IPS DF 4.7 (cell line): ENCODE data around the gene JAML.
"Not testable (repeated sequence)": the region's sequence is repeated elsewhere in the genome, so short reads cannot be mapped to it uniquely, and the experiment has no call there.

Experiments used
- DNase-seq: peaks from one replicate; pipeline ENCODE4 v3.0.0-alpha.2; 2013; ENCODE audit warnings: low spot score; ENCODE audit errors: extremely low read depth

JAML gene

GRCh38 chr11:118194835-118195627 lies 29.8 kb downstream of the JAML start:
- DNase-seq: no peak

GRCh38 chr11:118193910-118194566 lies 30.8 kb downstream of the JAML start:
- DNase-seq: no peak

- DNase-seq: not testable (repeated sequence)
These were observed 32.0 kb downstream of the JAML start for GRCh38 chr11:118192817-118193216.

- not testable (repeated sequence) for DNase-seq
These were observed 33.8 kb downstream of the JAML start for GRCh38 chr11:118190942-118191506.

GRCh38 chr11:118186346-118187107 lies 38.3 kb downstream of the JAML start:
- no peak for DNase-seq

DNA sequence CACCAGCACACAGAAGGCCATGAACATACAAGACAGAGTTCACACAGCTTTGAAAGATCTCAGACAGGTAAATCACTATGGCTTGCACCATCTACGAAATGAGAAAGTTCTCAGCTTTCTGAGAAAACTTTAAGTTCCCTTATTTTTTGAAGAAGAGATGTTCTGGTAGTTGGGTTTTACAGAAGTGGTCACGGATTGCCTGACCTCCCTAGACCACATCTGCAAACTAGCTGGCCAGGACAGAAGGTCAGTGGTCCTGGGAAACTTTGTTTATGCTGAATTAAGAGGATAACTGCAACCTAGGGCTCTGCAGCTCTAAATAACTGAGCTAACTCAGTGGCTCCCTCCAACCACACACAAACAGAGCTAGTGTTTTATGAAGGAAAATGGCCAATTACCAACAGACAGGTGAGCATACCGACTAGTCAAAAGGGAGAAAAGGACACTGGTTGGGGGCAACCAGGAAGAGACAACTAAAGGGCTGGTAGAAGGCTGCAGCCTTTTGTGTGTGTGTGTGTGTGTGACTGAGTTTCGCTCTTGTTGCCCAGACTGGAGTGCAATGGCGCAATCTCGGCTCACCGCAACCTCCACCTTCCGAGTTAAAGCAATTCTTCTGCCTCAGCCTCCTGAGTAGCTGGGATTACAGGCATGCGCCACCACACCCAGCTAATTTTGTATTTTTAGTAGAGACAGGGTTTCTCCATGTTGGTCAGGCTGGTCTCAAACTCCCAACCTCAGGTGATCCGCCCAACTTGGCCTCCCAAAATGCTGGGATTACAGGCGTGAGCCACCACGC lies 39.8 kb downstream of the JAML start:
- DNase-seq: no peak

DNA sequence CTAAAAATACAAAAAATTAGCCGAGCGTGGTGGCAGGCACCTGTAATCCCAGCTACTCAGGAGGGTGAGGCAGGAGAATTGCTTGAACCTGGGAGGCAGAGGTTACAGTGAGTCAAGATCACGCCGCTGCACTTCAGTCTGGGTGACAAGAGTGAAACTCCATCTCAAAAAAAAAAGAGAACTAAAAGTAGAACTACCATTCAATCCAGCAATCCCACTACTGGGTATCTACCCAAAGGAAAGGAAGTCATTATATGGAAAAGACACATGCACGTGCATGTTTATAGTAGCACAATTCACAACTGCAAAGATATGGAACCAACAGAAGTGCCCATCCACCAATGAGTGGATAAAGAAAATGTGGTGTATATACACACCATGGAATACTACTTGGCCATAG lies 41.1 kb downstream of the JAML start:
- not testable (repeated sequence) for DNase-seq

DNA sequence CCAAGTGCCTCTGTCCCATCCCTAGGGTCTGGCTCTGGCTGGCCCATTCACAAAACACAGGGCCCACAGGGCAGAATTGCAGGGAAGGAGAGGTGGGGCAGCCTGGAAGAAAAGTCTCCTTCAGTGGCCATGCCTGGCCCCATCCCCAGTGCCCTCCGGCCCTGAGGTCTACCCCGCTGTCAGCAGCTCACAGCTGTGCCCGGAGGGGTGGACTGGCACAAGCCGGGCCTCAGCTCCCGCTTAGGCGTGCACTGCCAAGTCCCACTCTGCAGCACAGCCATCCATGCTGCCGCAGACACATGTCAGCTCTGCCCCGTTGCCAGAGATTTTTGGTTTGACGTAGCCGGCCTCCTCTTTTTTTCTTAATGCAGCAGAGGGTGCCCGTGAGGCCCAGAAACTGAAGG lies 44.5 kb downstream of the JAML start:
- no peak for DNase-seq

GRCh38 chr11:118176778-118177134 lies 48.1 kb downstream of the JAML start:
- DNase-seq: no peak

GRCh38 chr11:118175993-118176777 lies 48.6 kb downstream of the JAML start, which contains the start of gene SCN2B:
SCN2B (minus strand) TSS chr11:118176639; CDS start chr11:118176431, 208 bp downstream.
- no peak for DNase-seq

DNA sequence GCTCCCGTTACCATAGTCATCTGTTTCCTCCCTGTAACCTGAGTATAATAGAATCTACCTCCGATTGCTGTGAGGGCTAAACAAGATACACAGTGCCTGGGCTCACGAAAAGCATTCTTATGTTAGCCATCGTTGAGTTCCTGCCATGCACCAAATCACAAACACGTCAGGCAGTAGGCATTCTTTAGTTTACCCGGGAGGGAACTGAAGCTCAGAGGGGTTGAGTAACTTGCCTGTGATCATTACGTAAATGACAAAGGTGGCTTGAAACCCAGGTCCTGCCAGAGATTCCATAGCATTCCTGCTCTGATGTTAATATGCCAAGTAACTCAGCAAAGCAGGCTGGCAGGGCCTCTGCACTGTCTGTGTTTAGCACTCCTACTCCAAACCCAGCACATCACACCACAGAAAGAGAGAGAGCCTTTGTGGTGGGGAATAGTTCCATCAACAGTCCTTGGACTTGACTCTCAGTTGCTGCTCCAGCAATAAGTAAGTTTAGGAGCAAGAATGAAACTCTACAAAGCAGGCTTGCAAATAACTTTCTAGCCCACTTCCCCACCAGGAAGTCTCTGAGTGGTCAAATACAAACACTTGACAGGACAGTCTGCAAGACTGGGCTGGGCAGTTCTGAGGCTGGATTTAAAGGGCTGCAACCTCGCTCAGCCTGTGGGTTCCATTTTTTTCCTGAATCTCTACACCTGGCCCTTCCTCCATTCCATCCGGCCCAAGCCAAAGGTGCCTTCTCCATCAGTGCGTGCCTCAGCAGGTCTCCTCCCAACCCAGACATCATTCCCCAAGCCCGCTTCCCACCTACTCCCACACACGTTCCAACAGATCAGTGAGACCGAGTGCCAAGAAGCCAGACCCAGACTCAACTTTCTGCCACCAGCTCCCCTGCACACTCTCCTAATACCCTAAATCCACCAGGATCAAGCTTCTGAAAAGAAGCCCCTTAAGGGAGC lies 49.5 kb downstream of the JAML start:
- no peak for DNase-seq

- no peak for DNase-seq
These were observed 50.7 kb downstream of the JAML start for GRCh38 chr11:118174006-118174567.

GRCh38 chr11:118172356-118172755 lies 52.5 kb downstream of the JAML start:
- no peak for DNase-seq

GRCh38 chr11:118171269-118172062 lies 53.3 kb downstream of the JAML start:
- no peak for DNase-seq

- no peak for DNase-seq
These were observed 53.9 kb downstream of the JAML start for GRCh38 chr11:118170882-118171268.

DNA sequence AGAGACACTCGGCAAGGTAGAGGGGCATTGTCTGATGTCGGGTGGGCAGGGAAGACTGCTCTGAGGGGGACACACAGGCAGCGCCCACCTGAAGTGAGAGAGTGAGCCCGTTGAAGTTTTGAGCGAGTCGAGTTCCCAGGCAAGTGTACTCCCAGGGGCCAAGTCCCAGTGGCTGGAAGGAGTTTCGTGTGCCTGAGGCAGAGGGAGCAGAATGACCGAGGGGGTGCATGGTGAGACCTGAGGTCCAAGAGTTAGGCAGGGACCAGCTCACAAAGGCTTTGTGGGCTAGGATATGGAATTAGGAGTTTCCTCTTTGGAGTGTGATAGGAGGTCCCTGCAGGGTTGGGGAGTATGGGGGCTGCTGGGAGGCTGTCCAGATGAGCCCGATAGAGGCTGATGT lies 54.6 kb downstream of the JAML start:
- DNase-seq: no peak

- DNase-seq: no peak
These were observed 55.3 kb downstream of the JAML start for GRCh38 chr11:118169300-118170140.
